ENCODE results near the gene HLTF. TPM values are rescaled to one million over a fixed set of nuclear protein-coding genes. Genes with fewer than 3 reads are reported as not detected.

Gene HLTF
- total and polyA plus RNA-seq, 2 of the 13 experiments (the other 11 are each of a cell fraction or from before 2014, with no cell fraction given) = 12.0 to 22.9 TPM

DNA sequence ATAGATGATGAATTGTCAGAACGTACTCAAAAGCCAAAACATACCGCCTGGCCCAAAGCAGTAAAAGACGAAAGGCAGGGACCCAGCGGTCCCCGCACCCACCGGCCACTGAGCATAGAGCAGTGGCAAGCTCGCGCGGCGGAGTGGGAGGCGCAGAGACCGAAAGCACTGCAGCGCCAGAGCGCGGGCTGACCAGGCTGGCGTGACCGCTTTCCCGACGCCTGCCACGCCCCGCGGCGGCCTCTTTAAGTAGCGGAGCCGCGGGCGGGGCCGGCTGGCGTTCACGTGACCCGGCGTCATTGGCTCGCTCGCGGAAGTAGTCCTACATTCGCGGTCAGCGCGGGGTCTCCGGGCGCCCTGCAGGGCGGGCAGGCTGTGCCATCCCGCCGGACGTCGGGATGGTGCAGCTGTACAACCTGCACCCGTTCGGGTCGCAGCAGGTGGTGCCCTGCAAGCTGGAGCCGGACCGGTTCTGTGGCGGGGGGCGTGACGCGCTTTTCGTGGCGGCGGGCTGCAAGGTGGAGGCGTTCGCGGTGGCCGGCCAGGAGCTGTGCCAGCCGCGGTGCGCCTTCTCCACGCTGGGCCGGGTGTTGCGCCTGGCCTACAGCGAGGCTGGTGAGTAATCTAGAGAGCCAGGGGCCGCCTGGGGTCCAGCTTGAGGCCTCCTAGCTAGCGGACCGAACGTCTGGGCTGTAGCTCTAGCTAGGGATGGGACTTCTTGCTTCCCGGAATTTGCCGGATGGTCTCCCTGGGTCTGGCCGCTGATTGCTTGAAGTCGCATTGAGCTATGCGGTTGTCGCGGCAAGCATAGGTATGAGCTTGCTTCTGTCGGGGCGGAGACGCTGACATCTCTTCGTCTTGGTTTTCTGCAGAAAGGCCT lies 43.2 kb upstream of the HLTF start, which contains the start of gene HPS3 (continued):
- TF ChIP-seq, protein P1, sequence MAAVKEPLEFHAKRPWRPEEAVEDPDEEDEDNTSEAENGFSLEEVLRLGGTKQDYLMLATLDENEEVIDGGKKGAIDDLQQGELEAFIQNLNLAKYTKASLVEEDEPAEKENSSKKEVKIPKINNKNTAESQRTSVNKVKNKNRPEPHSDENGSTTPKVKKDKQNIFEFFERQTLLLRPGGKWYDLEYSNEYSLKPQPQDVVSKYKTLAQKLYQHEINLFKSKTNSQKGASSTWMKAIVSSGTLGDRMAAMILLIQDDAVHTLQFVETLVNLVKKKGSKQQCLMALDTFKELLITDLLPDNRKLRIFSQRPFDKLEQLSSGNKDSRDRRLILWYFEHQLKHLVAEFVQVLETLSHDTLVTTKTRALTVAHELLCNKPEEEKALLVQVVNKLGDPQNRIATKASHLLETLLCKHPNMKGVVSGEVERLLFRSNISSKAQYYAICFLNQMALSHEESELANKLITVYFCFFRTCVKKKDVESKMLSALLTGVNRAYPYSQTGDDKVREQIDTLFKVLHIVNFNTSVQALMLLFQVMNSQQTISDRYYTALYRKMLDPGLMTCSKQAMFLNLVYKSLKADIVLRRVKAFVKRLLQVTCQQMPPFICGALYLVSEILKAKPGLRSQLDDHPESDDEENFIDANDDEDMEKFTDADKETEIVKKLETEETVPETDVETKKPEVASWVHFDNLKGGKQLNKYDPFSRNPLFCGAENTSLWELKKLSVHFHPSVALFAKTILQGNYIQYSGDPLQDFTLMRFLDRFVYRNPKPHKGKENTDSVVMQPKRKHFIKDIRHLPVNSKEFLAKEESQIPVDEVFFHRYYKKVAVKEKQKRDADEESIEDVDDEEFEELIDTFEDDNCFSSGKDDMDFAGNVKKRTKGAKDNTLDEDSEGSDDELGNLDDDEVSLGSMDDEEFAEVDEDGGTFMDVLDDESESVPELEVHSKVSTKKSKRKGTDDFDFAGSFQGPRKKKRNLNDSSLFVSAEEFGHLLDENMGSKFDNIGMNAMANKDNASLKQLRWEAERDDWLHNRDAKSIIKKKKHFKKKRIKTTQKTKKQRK (IDR thresholded peaks at IDR 0.05; ENCODE audit: low read length) = no peak
- peak; percentile 50; the same call in 1 of the 2 replicates for TF ChIP-seq SATB2 (CRISPR knock-in tag; IDR thresholded peaks at IDR 0.05)
- TF ChIP-seq, protein P2, sequence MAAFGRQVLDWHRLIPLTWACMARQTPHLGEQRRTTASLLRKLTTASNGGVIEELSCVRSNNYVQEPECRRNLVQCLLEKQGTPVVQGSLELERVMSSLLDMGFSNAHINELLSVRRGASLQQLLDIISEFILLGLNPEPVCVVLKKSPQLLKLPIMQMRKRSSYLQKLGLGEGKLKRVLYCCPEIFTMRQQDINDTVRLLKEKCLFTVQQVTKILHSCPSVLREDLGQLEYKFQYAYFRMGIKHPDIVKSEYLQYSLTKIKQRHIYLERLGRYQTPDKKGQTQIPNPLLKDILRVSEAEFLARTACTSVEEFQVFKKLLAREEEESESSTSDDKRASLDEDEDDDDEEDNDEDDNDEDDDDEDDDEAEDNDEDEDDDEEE (CRISPR knock-in tag; IDR thresholded peaks at IDR 0.05) = no peak
- TF ChIP-seq ESRRA (CRISPR knock-in tag; IDR thresholded peaks at IDR 0.05; ENCODE audit: low read depth) = peak; percentile 50; the same call in 1 of the 2 replicates
- TF ChIP-seq ZNF44 (CRISPR knock-in tag; IDR thresholded peaks at IDR 0.05) = peak; percentile 88; the same call in 1 of the 2 replicates
- TF ChIP-seq, protein P3, sequence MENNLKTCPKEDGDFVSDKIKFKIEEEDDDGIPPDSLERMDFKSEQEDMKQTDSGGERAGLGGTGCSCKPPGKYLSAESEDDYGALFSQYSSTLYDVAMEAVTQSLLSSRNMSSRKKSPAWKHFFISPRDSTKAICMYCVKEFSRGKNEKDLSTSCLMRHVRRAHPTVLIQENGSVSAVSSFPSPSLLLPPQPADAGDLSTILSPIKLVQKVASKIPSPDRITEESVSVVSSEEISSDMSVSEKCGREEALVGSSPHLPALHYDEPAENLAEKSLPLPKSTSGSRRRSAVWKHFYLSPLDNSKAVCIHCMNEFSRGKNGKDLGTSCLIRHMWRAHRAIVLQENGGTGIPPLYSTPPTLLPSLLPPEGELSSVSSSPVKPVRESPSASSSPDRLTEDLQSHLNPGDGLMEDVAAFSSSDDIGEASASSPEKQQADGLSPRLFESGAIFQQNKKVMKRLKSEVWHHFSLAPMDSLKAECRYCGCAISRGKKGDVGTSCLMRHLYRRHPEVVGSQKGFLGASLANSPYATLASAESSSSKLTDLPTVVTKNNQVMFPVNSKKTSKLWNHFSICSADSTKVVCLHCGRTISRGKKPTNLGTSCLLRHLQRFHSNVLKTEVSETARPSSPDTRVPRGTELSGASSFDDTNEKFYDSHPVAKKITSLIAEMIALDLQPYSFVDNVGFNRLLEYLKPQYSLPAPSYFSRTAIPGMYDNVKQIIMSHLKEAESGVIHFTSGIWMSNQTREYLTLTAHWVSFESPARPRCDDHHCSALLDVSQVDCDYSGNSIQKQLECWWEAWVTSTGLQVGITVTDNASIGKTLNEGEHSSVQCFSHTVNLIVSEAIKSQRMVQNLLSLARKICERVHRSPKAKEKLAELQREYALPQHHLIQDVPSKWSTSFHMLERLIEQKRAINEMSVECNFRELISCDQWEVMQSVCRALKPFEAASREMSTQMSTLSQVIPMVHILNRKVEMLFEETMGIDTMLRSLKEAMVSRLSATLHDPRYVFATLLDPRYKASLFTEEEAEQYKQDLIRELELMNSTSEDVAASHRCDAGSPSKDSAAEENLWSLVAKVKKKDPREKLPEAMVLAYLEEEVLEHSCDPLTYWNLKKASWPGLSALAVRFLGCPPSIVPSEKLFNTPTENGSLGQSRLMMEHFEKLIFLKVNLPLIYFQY (CRISPR knock-in tag; IDR thresholded peaks at IDR 0.05; ENCODE audit: borderline replicate concordance) = no peak
- TF ChIP-seq NFRKB (IDR thresholded peaks at IDR 0.05) = no peak
- no peak for TF ChIP-seq ZSCAN29 (CRISPR knock-in tag; conservative IDR thresholded peaks at IDR 0.05)
- TF ChIP-seq SMAD1 (CRISPR knock-in tag; IDR thresholded peaks at IDR 0.05; ENCODE audit: borderline replicate concordance, low read depth) = peak; percentile 89; the same call in 1 of the 2 replicates
- TF ChIP-seq GPN1 (CRISPR knock-in tag; IDR thresholded peaks at IDR 0.05; ENCODE audit: borderline replicate concordance) = no peak
- TF ChIP-seq, protein P4, sequence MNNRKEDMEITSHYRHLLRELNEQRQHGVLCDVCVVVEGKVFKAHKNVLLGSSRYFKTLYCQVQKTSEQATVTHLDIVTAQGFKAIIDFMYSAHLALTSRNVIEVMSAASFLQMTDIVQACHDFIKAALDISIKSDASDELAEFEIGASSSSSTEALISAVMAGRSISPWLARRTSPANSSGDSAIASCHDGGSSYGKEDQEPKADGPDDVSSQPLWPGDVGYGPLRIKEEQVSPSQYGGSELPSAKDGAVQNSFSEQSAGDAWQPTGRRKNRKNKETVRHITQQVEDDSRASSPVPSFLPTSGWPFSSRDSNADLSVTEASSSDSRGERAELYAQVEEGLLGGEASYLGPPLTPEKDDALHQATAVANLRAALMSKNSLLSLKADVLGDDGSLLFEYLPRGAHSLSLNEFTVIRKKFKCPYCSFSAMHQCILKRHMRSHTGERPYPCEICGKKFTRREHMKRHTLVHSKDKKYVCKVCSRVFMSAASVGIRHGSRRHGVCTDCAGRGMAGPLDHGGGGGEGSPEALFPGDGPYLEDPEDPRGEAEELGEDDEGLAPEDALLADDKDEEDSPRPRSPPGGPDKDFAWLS (CRISPR knock-in tag; IDR thresholded peaks at IDR 0.05; ENCODE audit: borderline replicate concordance) = no peak
- TF ChIP-seq TBX2 (CRISPR knock-in tag; IDR thresholded peaks at IDR 0.05; ENCODE audit: borderline replicate concordance) = peak; percentile 78
- TF ChIP-seq, protein P5, sequence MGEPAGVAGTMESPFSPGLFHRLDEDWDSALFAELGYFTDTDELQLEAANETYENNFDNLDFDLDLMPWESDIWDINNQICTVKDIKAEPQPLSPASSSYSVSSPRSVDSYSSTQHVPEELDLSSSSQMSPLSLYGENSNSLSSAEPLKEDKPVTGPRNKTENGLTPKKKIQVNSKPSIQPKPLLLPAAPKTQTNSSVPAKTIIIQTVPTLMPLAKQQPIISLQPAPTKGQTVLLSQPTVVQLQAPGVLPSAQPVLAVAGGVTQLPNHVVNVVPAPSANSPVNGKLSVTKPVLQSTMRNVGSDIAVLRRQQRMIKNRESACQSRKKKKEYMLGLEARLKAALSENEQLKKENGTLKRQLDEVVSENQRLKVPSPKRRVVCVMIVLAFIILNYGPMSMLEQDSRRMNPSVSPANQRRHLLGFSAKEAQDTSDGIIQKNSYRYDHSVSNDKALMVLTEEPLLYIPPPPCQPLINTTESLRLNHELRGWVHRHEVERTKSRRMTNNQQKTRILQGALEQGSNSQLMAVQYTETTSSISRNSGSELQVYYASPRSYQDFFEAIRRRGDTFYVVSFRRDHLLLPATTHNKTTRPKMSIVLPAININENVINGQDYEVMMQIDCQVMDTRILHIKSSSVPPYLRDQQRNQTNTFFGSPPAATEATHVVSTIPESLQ (CRISPR knock-in tag; conservative IDR thresholded peaks at IDR 0.05) = no peak
